Measurements from ENCODE around the gene PEPD.

GRCh38 chr19:33547676-33548075 is 26.1 kb upstream of the PEPD start:
- TF ChIP-seq CTCF (conservative IDR thresholded peaks at IDR 0.05 in 1 of 2, IDR thresholded peaks at IDR 0.05 in 1 of 2; ENCODE audit: extremely low read depth in 1 of 2, insufficient read depth in 1 of 2, low read depth in 1 of 2, low read length in 2 of 2) (no peak), EZH2 (IDR thresholded peaks at IDR 0.05; ENCODE audit: borderline replicate concordance, low read length) (no peak)

All from mammary epithelial cell (primary cell).